ENCODE measurements around the gene ZNF492. TPM values are rescaled to one million over a fixed set of nuclear protein-coding genes. Genes with fewer than 3 reads are reported as not detected.
"Not testable (repeated sequence)": the region's sequence is repeated elsewhere in the genome, so short reads cannot be mapped to it uniquely, and the experiment has no call there.

Gene ZNF492
- total RNA-seq, 2 donors from 2014 or later = 0.79 to 0.80 TPM

DNA sequence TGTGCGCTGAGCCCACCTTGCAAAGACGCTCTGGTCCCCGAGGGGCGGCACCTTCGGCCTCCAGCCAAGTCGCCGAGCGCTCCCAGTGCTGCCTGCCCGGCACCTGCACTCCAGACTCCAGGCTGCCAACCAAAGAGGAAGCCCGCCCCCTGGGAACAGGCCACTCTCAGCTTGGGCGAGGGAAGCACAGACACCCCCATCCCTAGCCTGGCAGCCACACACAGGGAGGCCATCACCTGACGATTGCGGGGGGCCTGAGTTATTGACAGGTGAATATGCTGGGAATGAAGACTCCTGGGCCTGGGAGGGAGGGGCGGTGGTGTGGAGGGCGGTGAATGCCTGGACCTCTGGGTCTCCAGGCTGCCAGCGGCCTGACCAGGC, 10.3 kb upstream of the ZNF492 start:
- Mint-ChIP-seq H3K27ac (no peak overlapping the region), H3K36me3 (ENCODE audit: low read depth) (no peaks in the 10 kb centered on the region), H3K4me1 (no peaks in the 10 kb centered on the region), H3K9me3 (peaks cover 4% of the 10 kb centered on the region), H3K27me3 (no peaks in the 10 kb centered on the region), H3K4me3 (no peak overlapping the region)
- ATAC-seq (replicated peaks) = no peak

DNA sequence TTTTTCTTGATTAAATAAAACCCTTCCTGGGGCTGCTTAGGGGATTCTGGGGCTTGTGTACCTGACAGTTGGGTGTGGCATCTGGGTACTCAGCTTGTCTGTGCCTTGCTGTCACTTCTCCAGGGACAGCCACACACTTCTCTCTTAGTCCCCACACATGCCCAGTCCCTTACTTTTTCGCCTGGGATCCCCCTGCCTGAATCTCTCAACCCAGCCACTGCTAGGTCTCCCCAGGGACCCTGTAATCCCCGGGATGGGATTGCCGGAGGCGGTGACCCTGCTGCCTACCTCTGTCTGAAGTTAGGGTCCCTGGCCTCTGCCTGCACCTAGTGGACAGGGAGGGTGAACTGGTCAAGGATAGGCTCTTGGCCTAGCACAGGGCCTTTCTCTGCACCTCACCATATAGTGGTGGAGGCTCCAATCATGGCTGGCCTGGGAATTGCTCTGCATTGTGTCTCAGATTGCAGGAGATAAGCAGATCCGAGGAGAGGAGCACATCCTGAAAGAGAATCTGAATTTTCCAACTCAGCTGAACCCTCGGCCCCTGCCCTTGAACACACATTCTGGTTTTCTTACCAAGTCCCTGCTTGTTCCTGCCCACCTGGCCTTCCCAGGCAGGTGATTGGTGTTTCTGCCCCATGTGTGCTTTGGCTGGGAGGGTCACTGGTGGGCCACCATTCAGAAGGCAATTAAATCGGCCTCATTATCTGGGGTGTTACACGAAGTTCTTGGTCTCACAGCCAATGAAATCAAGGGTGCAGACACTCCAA, 8.7 kb upstream of the ZNF492 start:
- Mint-ChIP-seq H3K27me3 (no peaks in the 10 kb centered on the region), H3K27ac (no peak overlapping the region), H3K4me3 (no peak overlapping the region), H3K36me3 (ENCODE audit: low read depth) (no peaks in the 10 kb centered on the region), H3K4me1 (no peaks in the 10 kb centered on the region), H3K9me3 (peaks cover 4% of the 10 kb centered on the region)
- ATAC-seq (replicated peaks) = no peak

DNA sequence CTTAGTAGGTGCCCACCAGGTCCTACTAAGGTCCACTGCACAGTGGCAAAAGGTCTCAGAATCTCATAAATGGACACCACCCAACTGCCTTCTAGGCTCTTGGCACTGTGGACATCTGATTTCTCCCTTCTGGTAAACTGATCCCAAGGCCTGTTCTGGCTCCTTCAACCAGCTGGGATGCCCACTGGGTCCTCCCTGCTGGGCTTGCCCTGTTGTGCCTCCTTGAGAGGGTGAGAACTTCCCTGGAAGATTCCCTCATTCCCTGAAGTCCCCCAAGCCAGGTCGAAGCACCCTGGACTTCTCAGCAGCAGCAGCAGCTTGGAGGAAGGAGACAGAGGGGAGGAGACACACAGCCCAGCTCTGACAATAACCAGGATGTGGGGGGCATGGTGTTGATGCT, 6.6 kb upstream of the ZNF492 start:
- Mint-ChIP-seq H3K27ac (no peak overlapping the region), H3K4me1 (no peaks in the 10 kb centered on the region), H3K9me3 (peaks cover 4% of the 10 kb centered on the region), H3K27me3 (no peaks in the 10 kb centered on the region), H3K4me3 (no peak overlapping the region), H3K36me3 (ENCODE audit: low read depth) (no peaks in the 10 kb centered on the region)
- ATAC-seq (replicated peaks) = no peak

DNA sequence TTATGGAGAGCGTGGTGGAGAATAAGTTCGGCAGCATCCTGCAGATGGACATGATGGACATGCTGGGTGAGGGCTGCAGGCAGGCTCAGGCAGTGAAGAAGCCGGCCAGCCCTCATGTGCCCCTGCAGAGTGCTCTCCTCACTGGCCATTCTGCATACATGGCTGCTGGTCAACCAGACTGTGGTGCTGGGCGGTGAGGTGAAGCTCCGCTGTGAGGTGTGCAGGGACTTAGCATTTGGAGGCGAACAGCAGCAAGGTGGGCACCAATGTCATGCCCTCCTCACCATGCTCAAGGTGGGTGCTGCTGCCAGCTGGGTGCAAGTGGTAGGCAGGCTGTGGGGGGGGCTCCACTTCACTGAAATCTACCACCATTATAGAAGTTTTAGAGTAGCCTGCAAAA, 5.7 kb upstream of the ZNF492 start:
- Mint-ChIP-seq H3K27me3 (no peaks in the 10 kb centered on the region), H3K9me3 (peaks cover 4% of the 10 kb centered on the region), H3K36me3 (ENCODE audit: low read depth) (no peaks in the 10 kb centered on the region), H3K4me1 (no peaks in the 10 kb centered on the region), H3K27ac (no peak overlapping the region), H3K4me3 (no peak overlapping the region)
- no peak for ATAC-seq (replicated peaks)

DNA sequence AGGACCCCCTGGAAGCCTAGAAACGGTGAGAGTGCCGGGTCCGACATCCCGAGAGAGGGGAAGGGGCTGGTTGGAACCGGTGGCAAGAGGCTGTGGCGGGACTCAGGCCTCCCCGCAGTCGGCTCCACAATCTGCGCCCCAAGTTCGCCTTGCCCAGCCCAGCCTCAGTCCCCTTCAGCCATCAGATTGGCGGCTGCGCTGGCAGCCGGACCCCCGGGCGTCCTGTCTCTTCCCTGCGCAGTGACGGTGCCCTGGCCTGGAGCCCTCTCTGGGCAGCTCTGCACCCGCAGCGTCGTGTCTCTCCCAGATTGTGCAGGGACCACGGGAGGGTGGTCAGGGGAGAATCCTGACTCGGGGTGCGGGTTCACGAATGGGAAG, 315 bp downstream of the ZNF492 start:
- no peaks in the 10 kb centered on the region for H3K27me3 Mint-ChIP-seq
- no peak overlapping the region for H3K27ac Mint-ChIP-seq
- no peaks in the 10 kb centered on the region for H3K9me3 Mint-ChIP-seq
- H3K4me1 Mint-ChIP-seq = no peaks in the 10 kb centered on the region
- ATAC-seq (replicated peaks) = peak; percentile 37
- peak overlapping the region; percentile 73 for H3K4me3 Mint-ChIP-seq
- H3K36me3 Mint-ChIP-seq (ENCODE audit: low read depth) = no peaks in the 10 kb centered on the region

DNA sequence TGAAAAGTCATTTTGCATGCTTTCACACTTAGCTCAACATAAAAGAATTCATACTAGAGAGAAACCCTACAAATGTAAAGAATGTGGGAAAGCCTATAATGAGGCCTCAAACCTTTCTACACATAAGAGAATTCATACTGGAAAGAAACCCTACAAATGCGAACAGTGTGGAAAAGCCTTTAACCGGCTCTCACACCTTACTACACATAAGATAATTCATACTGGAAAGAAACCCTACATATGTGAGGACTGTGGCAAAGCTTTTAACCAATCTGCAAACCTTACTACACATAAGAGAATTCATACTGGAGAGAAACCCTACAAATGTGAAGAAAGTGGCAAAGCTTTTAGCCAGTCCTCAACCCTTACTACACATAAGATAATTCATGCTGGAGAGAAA, 51.4 kb downstream of the ZNF492 start:
- not testable (repeated sequence) for H3K27me3 Mint-ChIP-seq; ATAC-seq (replicated peaks); H3K27ac Mint-ChIP-seq; H3K4me1 Mint-ChIP-seq; H3K36me3 Mint-ChIP-seq (ENCODE audit: low read depth); H3K4me3 Mint-ChIP-seq
- peaks cover 18% of the 10 kb centered on the region for H3K9me3 Mint-ChIP-seq

DNA sequence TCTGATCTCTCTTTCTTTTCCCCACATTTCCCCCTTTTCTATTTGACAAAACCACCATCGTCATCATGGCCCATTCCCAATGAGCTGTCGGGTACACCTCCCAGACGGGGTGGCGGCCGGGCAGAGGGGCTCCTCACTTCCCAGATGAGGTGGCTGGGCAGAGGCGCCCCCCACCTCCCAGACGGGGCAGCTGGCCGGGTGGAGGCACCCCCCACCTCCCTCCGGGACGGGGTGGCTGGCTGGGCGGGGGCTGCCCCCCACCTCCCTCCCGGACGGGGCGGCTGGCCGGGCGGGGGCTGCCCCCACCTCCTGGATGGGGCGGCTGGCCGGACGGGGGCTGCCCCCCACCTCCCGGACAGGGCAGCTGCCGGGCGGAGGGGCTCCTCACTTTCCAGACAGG, 68.5 kb downstream of the ZNF492 start:
- H3K9me3 Mint-ChIP-seq; ATAC-seq (replicated peaks); H3K27ac Mint-ChIP-seq; H3K4me1 Mint-ChIP-seq; H3K36me3 Mint-ChIP-seq (ENCODE audit: low read depth); H3K4me3 Mint-ChIP-seq; H3K27me3 Mint-ChIP-seq: not testable (repeated sequence)

DNA sequence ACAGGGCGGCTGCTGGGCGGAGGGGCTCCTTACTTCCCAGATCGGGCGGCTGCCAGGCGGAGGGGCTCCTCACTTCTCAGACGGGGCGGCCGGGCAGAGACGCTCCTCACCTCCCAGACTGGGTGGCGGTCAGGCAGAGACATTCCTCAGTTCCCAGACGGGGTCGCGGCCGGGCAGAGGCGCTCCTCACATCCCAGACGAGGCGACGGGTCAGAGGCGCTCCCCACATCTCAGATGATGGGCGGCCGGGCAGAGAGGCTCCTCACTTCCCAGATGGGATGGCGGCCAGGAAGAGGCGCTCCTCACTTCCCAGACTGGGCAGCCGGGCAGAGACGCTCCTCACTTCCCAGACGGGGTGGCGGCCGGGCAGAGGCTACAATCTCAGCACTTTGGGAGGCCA, 69.0 kb downstream of the ZNF492 start:
- H3K4me1 Mint-ChIP-seq; H3K9me3 Mint-ChIP-seq; H3K36me3 Mint-ChIP-seq (ENCODE audit: low read depth); H3K4me3 Mint-ChIP-seq; H3K27ac Mint-ChIP-seq; H3K27me3 Mint-ChIP-seq; ATAC-seq (replicated peaks): not testable (repeated sequence)

DNA sequence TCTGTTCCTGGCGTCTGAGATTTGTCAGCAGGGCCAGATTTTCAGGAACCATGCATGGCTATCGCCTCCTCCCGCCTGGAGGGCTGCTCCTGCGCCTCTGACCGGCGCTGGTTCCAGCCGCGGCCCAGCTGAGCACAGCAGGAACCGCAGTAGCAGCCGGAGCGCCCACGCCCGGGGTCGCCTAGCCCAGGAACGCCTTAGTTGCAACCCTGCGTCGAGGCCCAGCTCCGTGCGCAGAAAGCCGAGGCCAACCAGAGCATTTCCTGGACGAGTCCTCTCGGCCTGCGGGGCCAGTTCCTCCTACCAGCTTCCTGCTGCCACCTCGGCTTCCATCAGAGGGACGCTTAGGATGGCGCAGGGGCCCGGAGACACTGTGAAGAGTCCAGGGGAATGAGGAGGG, 74.9 kb downstream of the ZNF492 start:
- Mint-ChIP-seq H3K4me3 (no peak overlapping the region), H3K36me3 (ENCODE audit: low read depth) (no peaks in the 10 kb centered on the region), H3K9me3 (peaks cover 7% of the 10 kb centered on the region), H3K27me3 (no peaks in the 10 kb centered on the region), H3K4me1 (no peaks in the 10 kb centered on the region), H3K27ac (no peak overlapping the region)
- ATAC-seq (replicated peaks) = no peak

Other genes with a start within 250 kb of the ZNF492 start
- gene ZNF98, start 212.0 kb upstream of the ZNF492 start, total RNA-seq = not detected
- gene ZNF99, start 149.8 kb downstream of the ZNF492 start, total RNA-seq = under 1 TPM in 1 of 2 donors, not detected in 1; 0.05 TPM
- gene ZNF723, start 198.0 kb downstream of the ZNF492 start, total RNA-seq = under 1 TPM in 1 of 2 donors, not detected in 1; 0.24 TPM

Data from activated T-helper 17 cell treated with anti-CD3 and anti-CD28 coated beads, Interleukin-2, amount 50 U/mL, for 72 hours (primary cell).